ENCODE data around the gene RBM3.

Gene RBM3

GRCh38 chrX:48573690-48574269 lies 504 bp upstream of the RBM3 start:
- CTCF ChIA-PET: interaction anchor here (1.6 to 1.7 kb wide), 2 partner anchors 34 to 105 kb away, joined by 3 to 4 read pairs; no protein-coding TSS in a partner anchor

GRCh38 chrX:48575642-48576041 lies 1.4 kb downstream of the RBM3 start:
- ChIA-PET CTCF (interaction anchor here (0.8 to 1.6 kb wide), 2 partner anchors 8 to 36 kb away, joined by 3 to 4 read pairs; no protein-coding TSS in a partner anchor), POLR2A (interaction anchor here (0.6 to 1.2 kb wide), 2 partner anchors 18 to 36 kb away, joined by 6 to 7 read pairs; partner anchors contain the start of gene TBC1D25)
- no peak for TF ChIP-seq CTCF (IDR thresholded peaks at IDR 0.05; ENCODE audit: control extremely low read depth, extremely low read depth, low read depth, missing control alignments)
- no peak for DNase-seq (ENCODE audit: extremely low spot score)

More at GRCh38 chrX:48573690-48574269, 504 bp upstream of the RBM3 start:
- POLR2A ChIA-PET: interaction anchor here (0.7 to 1.5 kb wide), 4 partner anchors 42 to 163 kb away, joined by 3 to 4 read pairs (median 3); partner anchors contain the start of gene EBP
- TF ChIP-seq CTCF (IDR thresholded peaks at IDR 0.05; ENCODE audit: control extremely low read depth, extremely low read depth, low read depth, missing control alignments): no peak
- DNase-seq (ENCODE audit: extremely low spot score): no peak

GRCh38 chrX:48576108-48576507 lies 1.8 kb downstream of the RBM3 start:
- ChIA-PET CTCF (no interaction called here), POLR2A (interaction anchor here (0.6 kb wide), 1 partner anchor 18 kb away, joined by 7 read pairs; no protein-coding TSS in a partner anchor)
- DNase-seq (ENCODE audit: extremely low spot score): no peak
- TF ChIP-seq CTCF (IDR thresholded peaks at IDR 0.05; ENCODE audit: control extremely low read depth, extremely low read depth, low read depth, missing control alignments): no peak

GRCh38 chrX:48578661-48579128 lies 4.4 kb downstream of the RBM3 start:
- ChIA-PET POLR2A (interaction anchor here (0.9 to 1.4 kb wide), 3 partner anchors 11 to 39 kb away, joined by 3 read pairs; no protein-coding TSS in a partner anchor), CTCF (no interaction called here)
- no peak for DNase-seq (ENCODE audit: extremely low spot score)
- no peak for TF ChIP-seq CTCF (IDR thresholded peaks at IDR 0.05; ENCODE audit: control extremely low read depth, extremely low read depth, low read depth, missing control alignments)

- ChIA-PET POLR2A (interaction anchor here (1.1 to 1.4 kb wide), 2 partner anchors 21 to 39 kb away, joined by 3 read pairs; no protein-coding TSS in a partner anchor), CTCF (no interaction called here)
- TF ChIP-seq CTCF (IDR thresholded peaks at IDR 0.05; ENCODE audit: control extremely low read depth, extremely low read depth, low read depth, missing control alignments): no peak
- no peak for DNase-seq (ENCODE audit: extremely low spot score)
Measured at GRCh38 chrX:48579259-48579658, 5.0 kb downstream of the RBM3 start.

GRCh38 chrX:48580662-48581061 lies 6.4 kb downstream of the RBM3 start:
- ChIA-PET CTCF (no interaction called here), POLR2A (no interaction called here)
- TF ChIP-seq CTCF (IDR thresholded peaks at IDR 0.05; ENCODE audit: control extremely low read depth, extremely low read depth, low read depth, missing control alignments): no peak
- DNase-seq (ENCODE audit: extremely low spot score): no peak

All from GM10248 (cell line).